ENCODE data around the gene KCNMA1.

KCNMA1 gene

GRCh38 chr10:77082601-77083252, 554.9 kb downstream of the KCNMA1 start:
- Histone ChIP-seq H3K4me1 (ENCODE audit: insufficient read depth, low read length) (no peaks in the 10 kb centered on the region), H3K9me3 (ENCODE audit: low read length) (no peaks in the 10 kb centered on the region), H3K36me3 (ENCODE audit: insufficient read depth, low read length) (no peaks in the 10 kb centered on the region), H3K4me3 (ENCODE audit: low read length) (no peak overlapping the region), H2AFZ (ENCODE audit: low read depth, low read length) (no peak overlapping the region), H3K27me3 (ENCODE audit: insufficient read depth, low read length) (no peaks in the 10 kb centered on the region)

GRCh38 chr10:77081481-77081891, 556.1 kb downstream of the KCNMA1 start:
- H3K4me3 ChIP-seq (ENCODE audit: low read length) = no peak overlapping the region
- H2AFZ ChIP-seq (ENCODE audit: low read depth, low read length) = no peak overlapping the region
- no peaks in the 10 kb centered on the region for H3K27me3 ChIP-seq (ENCODE audit: insufficient read depth, low read length)
- H3K4me1 ChIP-seq (ENCODE audit: insufficient read depth, low read length) = no peaks in the 10 kb centered on the region
- no peaks in the 10 kb centered on the region for H3K36me3 ChIP-seq (ENCODE audit: insufficient read depth, low read length)
- no peaks in the 10 kb centered on the region for H3K9me3 ChIP-seq (ENCODE audit: low read length)

GRCh38 chr10:77080361-77081027, 557.1 kb downstream of the KCNMA1 start:
- no peaks in the 10 kb centered on the region for H3K36me3 ChIP-seq (ENCODE audit: insufficient read depth, low read length)
- no peak overlapping the region for H3K4me3 ChIP-seq (ENCODE audit: low read length)
- no peaks in the 10 kb centered on the region for H3K4me1 ChIP-seq (ENCODE audit: insufficient read depth, low read length)
- no peaks in the 10 kb centered on the region for H3K9me3 ChIP-seq (ENCODE audit: low read length)
- H2AFZ ChIP-seq (ENCODE audit: low read depth, low read length) = no peak overlapping the region
- no peaks in the 10 kb centered on the region for H3K27me3 ChIP-seq (ENCODE audit: insufficient read depth, low read length)

GRCh38 chr10:77079592-77080300, 557.9 kb downstream of the KCNMA1 start:
- no peak overlapping the region for H3K4me3 ChIP-seq (ENCODE audit: low read length)
- H3K36me3 ChIP-seq (ENCODE audit: insufficient read depth, low read length) = no peaks in the 10 kb centered on the region
- no peaks in the 10 kb centered on the region for H3K4me1 ChIP-seq (ENCODE audit: insufficient read depth, low read length)
- no peaks in the 10 kb centered on the region for H3K9me3 ChIP-seq (ENCODE audit: low read length)
- no peaks in the 10 kb centered on the region for H3K27me3 ChIP-seq (ENCODE audit: insufficient read depth, low read length)
- no peak overlapping the region for H2AFZ ChIP-seq (ENCODE audit: low read depth, low read length)

- no peak overlapping the region for H2AFZ ChIP-seq (ENCODE audit: low read depth, low read length)
- H3K27me3 ChIP-seq (ENCODE audit: insufficient read depth, low read length) = no peaks in the 10 kb centered on the region
- H3K9me3 ChIP-seq (ENCODE audit: low read length) = no peaks in the 10 kb centered on the region
- no peaks in the 10 kb centered on the region for H3K4me1 ChIP-seq (ENCODE audit: insufficient read depth, low read length)
- H3K36me3 ChIP-seq (ENCODE audit: insufficient read depth, low read length) = no peaks in the 10 kb centered on the region
- H3K4me3 ChIP-seq (ENCODE audit: low read length) = no peak overlapping the region
These were observed 560.2 kb downstream of the KCNMA1 start for GRCh38 chr10:77077316-77077945.

GRCh38 chr10:77075926-77076325, 561.7 kb downstream of the KCNMA1 start:
- Histone ChIP-seq H2AFZ (ENCODE audit: low read depth, low read length) (no peak overlapping the region), H3K36me3 (ENCODE audit: insufficient read depth, low read length) (no peaks in the 10 kb centered on the region), H3K4me3 (ENCODE audit: low read length) (no peak overlapping the region), H3K27me3 (ENCODE audit: insufficient read depth, low read length) (no peaks in the 10 kb centered on the region), H3K4me1 (ENCODE audit: insufficient read depth, low read length) (no peaks in the 10 kb centered on the region), H3K9me3 (ENCODE audit: low read length) (no peaks in the 10 kb centered on the region)

GRCh38 chr10:77074104-77074624, 563.4 kb downstream of the KCNMA1 start:
- Histone ChIP-seq H3K4me3 (ENCODE audit: low read length) (no peak overlapping the region), H3K27me3 (ENCODE audit: insufficient read depth, low read length) (no peaks in the 10 kb centered on the region), H3K9me3 (ENCODE audit: low read length) (no peaks in the 10 kb centered on the region), H3K4me1 (ENCODE audit: insufficient read depth, low read length) (no peaks in the 10 kb centered on the region), H3K36me3 (ENCODE audit: insufficient read depth, low read length) (no peaks in the 10 kb centered on the region), H2AFZ (ENCODE audit: low read depth, low read length) (no peak overlapping the region)

- no peaks in the 10 kb centered on the region for H3K9me3 ChIP-seq (ENCODE audit: low read length)
- no peaks in the 10 kb centered on the region for H3K36me3 ChIP-seq (ENCODE audit: insufficient read depth, low read length)
- no peak overlapping the region for H2AFZ ChIP-seq (ENCODE audit: low read depth, low read length)
- H3K4me3 ChIP-seq (ENCODE audit: low read length) = no peak overlapping the region
- H3K4me1 ChIP-seq (ENCODE audit: insufficient read depth, low read length) = no peaks in the 10 kb centered on the region
- no peaks in the 10 kb centered on the region for H3K27me3 ChIP-seq (ENCODE audit: insufficient read depth, low read length)
These were observed 564.0 kb downstream of the KCNMA1 start for GRCh38 chr10:77073663-77073960.

- H3K4me1 ChIP-seq (ENCODE audit: insufficient read depth, low read length) = no peaks in the 10 kb centered on the region
- H3K9me3 ChIP-seq (ENCODE audit: low read length) = no peaks in the 10 kb centered on the region
- no peaks in the 10 kb centered on the region for H3K36me3 ChIP-seq (ENCODE audit: insufficient read depth, low read length)
- H3K4me3 ChIP-seq (ENCODE audit: low read length) = no peak overlapping the region
- no peak overlapping the region for H2AFZ ChIP-seq (ENCODE audit: low read depth, low read length)
- no peaks in the 10 kb centered on the region for H3K27me3 ChIP-seq (ENCODE audit: insufficient read depth, low read length)
These were observed 564.6 kb downstream of the KCNMA1 start for GRCh38 chr10:77072836-77073662.

GRCh38 chr10:77072361-77072835, 565.2 kb downstream of the KCNMA1 start:
- Histone ChIP-seq H3K9me3 (ENCODE audit: low read length) (no peaks in the 10 kb centered on the region), H3K4me3 (ENCODE audit: low read length) (no peak overlapping the region), H3K36me3 (ENCODE audit: insufficient read depth, low read length) (no peaks in the 10 kb centered on the region), H2AFZ (ENCODE audit: low read depth, low read length) (no peak overlapping the region), H3K27me3 (ENCODE audit: insufficient read depth, low read length) (no peaks in the 10 kb centered on the region), H3K4me1 (ENCODE audit: insufficient read depth, low read length) (no peaks in the 10 kb centered on the region)

GRCh38 chr10:77071956-77072355, 565.7 kb downstream of the KCNMA1 start:
- Histone ChIP-seq H3K27me3 (ENCODE audit: insufficient read depth, low read length) (no peaks in the 10 kb centered on the region), H2AFZ (ENCODE audit: low read depth, low read length) (no peak overlapping the region), H3K4me3 (ENCODE audit: low read length) (no peak overlapping the region), H3K9me3 (ENCODE audit: low read length) (no peaks in the 10 kb centered on the region), H3K4me1 (ENCODE audit: insufficient read depth, low read length) (no peaks in the 10 kb centered on the region), H3K36me3 (ENCODE audit: insufficient read depth, low read length) (no peaks in the 10 kb centered on the region)

GRCh38 chr10:77071001-77071511, 566.6 kb downstream of the KCNMA1 start:
- Histone ChIP-seq H2AFZ (ENCODE audit: low read depth, low read length) (no peak overlapping the region), H3K4me3 (ENCODE audit: low read length) (no peak overlapping the region), H3K9me3 (ENCODE audit: low read length) (no peaks in the 10 kb centered on the region), H3K27me3 (ENCODE audit: insufficient read depth, low read length) (no peaks in the 10 kb centered on the region), H3K4me1 (ENCODE audit: insufficient read depth, low read length) (no peaks in the 10 kb centered on the region), H3K36me3 (ENCODE audit: insufficient read depth, low read length) (no peaks in the 10 kb centered on the region)
